GM19324 (cell line): ENCODE measurements around the gene ARMC6.

Experiments used
- ATAC-seq: cut with Tn5 transposase; IDR thresholded peaks from one replicate; pipeline ENCODE4 v1.9.1; 2021; ENCODE audit warnings: mild to moderate bottlenecking, moderate library complexity; ENCODE audit not compliant: unreplicated experiment, low FRiP score

ARMC6 gene

GRCh38 chr19:19033426-19034203 lies at the start of gene ARMC6, which contains the start of gene SUGP2:
Gene ARMC6 (plus strand): TSS chr19:19033603. CDS start chr19:19034210, 607 bp downstream.
Gene SUGP2 (minus strand): TSS chr19:19033517. CDS start chr19:19031071, 2,446 bp downstream.
- peak; percentile 84 for ATAC-seq

GRCh38 chr19:18984251-18984650 lies 49.2 kb upstream of the ARMC6 start:
- no peak for ATAC-seq

GRCh38 chr19:18985257-18985656 lies 48.1 kb upstream of the ARMC6 start:
- no peak for ATAC-seq

- ATAC-seq: no peak
Observed at GRCh38 chr19:18987456-18987855, 45.9 kb upstream of the ARMC6 start.

- no peak for ATAC-seq
Observed at GRCh38 chr19:18989316-18989715, 44.1 kb upstream of the ARMC6 start.

GRCh38 chr19:18990128-18990708 lies 43.2 kb upstream of the ARMC6 start:
- ATAC-seq: no peak

GRCh38 chr19:18991006-18991405 lies 42.4 kb upstream of the ARMC6 start:
- ATAC-seq: no peak

DNA sequence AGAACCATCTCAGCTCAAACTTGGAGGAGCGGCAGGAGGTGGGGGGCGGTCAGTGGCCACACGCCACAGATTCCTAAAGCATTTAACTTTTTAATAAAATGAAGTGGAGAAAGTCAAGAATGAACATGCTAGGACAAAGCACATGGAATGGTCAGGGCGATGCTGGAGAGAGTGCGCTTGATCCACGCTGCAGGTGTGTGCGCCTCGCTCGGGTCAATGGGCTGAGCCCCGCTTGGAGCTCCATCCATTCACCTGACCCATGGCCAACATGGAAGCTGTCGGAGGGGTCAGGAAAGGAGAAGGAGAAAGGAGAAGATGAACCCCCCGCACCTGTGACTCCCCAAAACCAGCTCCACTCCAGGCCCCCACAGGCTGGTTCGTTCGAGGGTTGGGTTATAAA lies 41.9 kb upstream of the ARMC6 start:
- ATAC-seq: no peak

DNA sequence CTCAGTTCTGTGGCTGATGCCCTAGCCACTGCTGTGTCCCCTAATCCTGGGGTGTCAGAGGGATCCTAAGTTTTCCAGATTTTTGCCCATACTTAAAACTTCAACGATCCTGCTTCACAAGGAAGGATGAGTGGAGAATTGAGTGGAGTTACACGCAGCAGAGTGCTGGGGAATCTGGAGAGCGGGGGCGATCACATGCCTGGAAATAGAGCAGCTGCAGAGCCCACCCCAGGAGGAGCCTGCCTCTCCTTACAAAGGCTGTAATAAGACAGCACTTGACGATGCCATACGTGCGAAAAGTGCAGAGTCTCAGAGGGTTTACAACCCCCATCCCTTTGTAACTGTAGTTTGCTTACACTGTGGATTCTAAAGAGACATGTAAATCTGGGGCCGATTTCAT lies 40.7 kb upstream of the ARMC6 start:
- ATAC-seq: no peak

DNA sequence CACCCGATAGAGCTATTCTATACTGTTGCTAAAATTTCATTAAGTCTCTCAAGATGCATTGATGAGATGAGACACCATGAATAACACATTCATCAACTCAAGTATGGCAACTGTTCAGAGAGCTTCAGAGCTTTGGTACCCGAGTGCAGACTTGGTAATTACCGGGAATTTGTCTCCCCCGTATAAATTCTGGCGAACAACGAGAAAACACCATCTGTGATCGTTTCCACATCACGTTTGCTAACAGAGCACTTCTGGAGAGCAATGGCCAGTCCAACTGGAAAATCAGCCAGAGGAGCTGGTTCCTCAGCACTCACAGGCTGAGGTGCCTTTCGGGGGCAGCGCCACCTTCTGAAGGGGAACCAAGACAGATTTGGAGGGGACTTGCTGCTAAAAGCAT lies 40.3 kb upstream of the ARMC6 start:
- ATAC-seq: no peak

DNA sequence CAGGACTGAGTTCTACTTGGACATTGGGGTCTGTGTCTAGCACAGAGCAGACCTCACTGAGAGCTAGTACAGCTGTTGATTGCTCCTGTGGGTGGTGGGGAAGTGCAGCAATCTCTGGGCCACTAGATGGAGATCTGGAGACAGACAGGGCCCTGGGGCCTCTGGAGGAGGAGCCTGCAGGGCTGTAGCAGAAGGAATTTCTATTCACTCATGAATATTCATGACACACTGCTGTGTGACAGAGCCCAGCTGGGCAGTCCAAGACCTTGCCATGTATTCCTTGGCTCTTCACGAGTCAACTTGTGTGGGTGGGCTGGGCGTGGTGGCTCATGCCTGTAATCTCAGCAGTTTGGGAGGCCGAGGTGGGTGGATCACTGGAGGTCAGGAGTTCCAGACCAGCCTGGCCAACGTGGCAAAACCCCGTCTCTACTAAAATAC lies 37.6 kb upstream of the ARMC6 start:
- ATAC-seq: no peak

GRCh38 chr19:18996351-18996750 lies 37.1 kb upstream of the ARMC6 start:
- no peak for ATAC-seq

DNA sequence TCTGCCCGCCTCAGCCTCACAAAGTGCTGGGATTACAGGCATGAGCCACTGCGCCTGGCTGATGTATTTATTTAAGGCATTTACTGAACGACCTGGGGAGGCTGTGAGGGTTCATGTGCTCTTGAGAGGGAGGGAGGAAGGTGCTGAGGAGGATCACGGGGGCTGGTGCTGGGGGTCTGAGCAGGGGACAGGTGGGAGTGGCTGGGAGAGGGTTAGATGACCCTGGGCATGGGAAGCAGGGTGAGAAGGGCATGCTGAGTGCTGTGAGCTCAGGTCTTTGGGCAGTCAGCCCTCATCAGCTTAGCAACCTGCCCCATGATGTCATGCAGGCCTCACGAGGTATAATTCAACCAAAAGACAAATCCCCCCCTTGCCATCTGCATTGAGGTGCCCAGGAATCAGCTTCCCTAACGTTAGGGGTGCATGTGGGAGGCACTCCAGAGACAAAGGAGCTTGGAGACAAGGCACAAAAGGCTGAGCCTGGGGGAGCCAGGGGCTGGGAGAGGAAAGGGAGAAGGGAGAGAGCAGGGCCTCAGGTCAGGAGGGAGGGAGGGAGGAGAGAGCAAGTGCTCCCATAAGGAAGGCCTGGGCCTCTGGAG lies 36.5 kb upstream of the ARMC6 start:
- no peak for ATAC-seq

DNA sequence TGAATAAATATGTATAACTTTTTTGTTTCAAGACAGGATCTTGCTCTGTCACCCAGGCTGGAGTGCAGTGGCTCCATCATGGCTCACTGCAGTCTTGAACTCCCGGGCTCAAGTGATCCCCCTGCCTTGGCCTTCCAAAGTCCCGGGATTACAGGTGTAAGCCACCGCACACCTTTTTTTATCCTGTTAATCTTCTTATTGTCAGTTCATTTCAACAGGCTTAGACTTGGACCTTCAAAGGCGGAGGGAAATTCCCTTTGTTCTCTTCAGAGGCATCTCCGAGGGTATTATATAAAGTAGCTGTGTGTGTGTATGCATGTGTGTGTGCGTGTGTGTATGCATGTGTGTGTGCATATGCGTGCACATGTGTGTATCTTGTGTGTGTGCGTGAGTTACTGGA lies 35.1 kb upstream of the ARMC6 start:
- no peak for ATAC-seq

DNA sequence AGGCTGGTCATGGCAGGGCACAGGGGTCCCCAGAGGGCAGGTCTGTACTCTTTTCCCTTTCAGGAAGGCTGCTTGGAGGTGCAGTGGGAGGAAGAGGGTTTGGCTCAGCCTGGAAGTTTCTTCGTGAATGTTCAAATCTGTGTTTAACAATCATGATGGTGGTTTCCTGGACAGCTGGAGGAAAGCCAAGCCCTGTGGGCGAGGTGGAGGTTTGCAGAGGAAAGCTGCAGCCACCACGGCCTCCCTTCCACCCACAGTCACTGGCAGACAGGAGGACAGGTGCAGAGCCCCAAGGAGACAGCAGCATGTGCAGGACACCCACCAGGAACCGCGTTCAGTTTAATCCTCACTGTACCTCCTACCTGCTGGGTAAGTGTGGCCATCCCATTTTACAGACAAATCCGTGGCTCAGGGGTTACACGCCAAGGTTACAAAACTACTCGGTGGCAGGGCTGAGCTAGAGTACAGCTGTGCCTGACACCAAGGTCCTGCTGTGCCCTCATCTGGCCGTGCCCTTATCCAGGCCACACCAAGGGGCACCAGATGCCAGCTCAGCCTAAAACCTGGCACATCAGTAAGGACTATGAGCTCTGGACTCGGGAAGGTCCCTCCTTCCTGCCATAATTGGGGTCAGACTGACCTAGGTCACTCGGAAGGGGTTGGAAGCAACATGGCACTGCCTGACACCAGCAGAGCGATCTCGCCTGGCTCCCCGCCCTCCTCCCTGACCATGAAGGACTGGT lies 34.2 kb upstream of the ARMC6 start:
- ATAC-seq: no peak

DNA sequence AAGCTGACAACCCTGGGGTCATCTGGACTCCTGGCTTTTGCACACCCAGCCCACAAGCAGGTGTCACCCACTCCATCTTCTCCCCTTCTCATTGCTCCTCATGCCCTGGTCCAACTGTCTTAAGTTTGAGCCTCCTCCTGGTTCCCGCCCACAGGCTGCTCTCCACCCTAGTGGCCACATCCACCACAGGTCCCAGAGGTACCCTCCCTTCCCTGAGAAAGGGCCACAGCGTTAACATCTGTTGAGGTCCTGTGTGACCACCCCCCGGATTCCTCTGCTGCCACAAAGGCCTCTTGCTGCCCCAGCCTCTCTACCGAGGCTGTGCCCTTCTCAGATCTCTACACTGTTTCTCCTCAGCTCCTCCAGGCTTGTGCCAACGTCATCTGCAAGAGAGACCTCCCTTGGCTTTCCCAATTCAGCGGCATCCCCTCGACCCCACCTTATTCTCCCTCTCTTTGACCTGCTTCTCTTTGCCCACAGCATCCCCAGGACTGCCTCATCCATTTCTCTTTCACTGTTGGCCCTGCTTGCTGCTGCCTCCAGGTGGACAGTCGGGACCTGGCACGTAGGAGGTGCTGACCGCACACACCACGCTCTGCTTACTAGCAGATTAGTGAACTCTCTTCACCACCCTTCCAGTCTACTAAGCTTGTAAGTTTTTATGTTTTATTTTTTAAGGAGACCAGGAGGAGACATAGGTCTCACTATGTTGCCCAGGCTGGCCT lies 33.3 kb upstream of the ARMC6 start:
- ATAC-seq: no peak

- no peak for ATAC-seq
Observed at GRCh38 chr19:19004144-19004543, 29.3 kb upstream of the ARMC6 start.

- ATAC-seq: no peak
Observed at GRCh38 chr19:19006213-19006612, 27.2 kb upstream of the ARMC6 start.

- no peak for ATAC-seq
Observed at GRCh38 chr19:19009951-19010350, 23.5 kb upstream of the ARMC6 start.

- ATAC-seq: no peak
Observed at GRCh38 chr19:19010551-19010950, 22.9 kb upstream of the ARMC6 start.
